ENCODE data around the gene GDAP2.

DNA sequence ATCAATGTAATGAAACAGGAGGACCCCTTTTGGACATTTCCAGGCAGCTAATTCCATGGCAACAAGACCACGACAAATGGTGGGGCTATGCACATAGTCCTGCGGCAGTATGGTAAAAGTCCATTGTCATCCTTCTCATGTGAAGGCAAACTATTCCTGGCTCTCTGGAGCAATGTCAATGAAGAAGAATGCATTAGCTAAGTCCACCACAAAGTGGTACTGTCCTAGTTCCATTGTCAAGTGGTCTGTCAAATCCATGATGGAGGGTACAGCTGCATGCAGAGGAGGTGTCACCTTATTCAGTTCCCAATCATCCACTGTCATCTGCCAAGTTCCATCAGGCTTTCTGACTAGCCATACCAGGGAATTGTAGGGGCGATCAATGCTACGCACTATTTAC, 110.1 kb downstream of the GDAP2 start:
- TF ChIP-seq, protein P1, sequence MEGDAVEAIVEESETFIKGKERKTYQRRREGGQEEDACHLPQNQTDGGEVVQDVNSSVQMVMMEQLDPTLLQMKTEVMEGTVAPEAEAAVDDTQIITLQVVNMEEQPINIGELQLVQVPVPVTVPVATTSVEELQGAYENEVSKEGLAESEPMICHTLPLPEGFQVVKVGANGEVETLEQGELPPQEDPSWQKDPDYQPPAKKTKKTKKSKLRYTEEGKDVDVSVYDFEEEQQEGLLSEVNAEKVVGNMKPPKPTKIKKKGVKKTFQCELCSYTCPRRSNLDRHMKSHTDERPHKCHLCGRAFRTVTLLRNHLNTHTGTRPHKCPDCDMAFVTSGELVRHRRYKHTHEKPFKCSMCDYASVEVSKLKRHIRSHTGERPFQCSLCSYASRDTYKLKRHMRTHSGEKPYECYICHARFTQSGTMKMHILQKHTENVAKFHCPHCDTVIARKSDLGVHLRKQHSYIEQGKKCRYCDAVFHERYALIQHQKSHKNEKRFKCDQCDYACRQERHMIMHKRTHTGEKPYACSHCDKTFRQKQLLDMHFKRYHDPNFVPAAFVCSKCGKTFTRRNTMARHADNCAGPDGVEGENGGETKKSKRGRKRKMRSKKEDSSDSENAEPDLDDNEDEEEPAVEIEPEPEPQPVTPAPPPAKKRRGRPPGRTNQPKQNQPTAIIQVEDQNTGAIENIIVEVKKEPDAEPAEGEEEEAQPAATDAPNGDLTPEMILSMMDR (IDR thresholded peaks at IDR 0.05) = no peak
- no peak for TF ChIP-seq POLR2A (IDR thresholded peaks at IDR 0.05)

Data from breast epithelium (tissue), 3 donors.